Loucy (cell line): ENCODE results near the gene CHIT1.

Source experiments
- H2AFZ ChIP-seq: fragments of 200-600 bp; sonication (generic); 2 replicates; pipeline ENCODE4 v1.6.0; 2016; ENCODE audit warnings: antibody characterized with exemption, mild to moderate bottlenecking, low read length, moderate library complexity
- H3F3A ChIP-seq: fragments of 200-600 bp; 2 replicates; pipeline ENCODE4 v1.6.0; 2016; ENCODE audit warnings: antibody characterized with exemption, low read depth, mild to moderate bottlenecking
- H3K27me3 ChIP-seq: fragments of 200-600 bp; sonication (generic); 2 replicates; pipeline ENCODE4 v1.6.1; 2014; ENCODE audit warnings: low read length, mild to moderate bottlenecking; ENCODE audit not compliant: insufficient read depth, poor library complexity, severe bottlenecking
- H3K36me3 ChIP-seq: fragments of 200-600 bp; sonication (generic); 2 replicates; pipeline ENCODE4 v1.6.1; 2016; ENCODE audit warnings: low read length; ENCODE audit not compliant: insufficient read depth
- H3K4me1 ChIP-seq: fragments of 200-600 bp; sonication (generic); 2 replicates; pipeline ENCODE4 v1.5.1; 2014; ENCODE audit warnings: low read length, mild to moderate bottlenecking; ENCODE audit not compliant: insufficient read depth, poor library complexity, severe bottlenecking
- H3K4me2 ChIP-seq: fragments of 200-600 bp; sonication (generic); 2 replicates; pipeline ENCODE4 v1.6.0; 2014; ENCODE audit warnings: antibody characterized with exemption, low read length, low read depth, mild to moderate bottlenecking; ENCODE audit not compliant: poor library complexity, severe bottlenecking
- H3K4me3 ChIP-seq: fragments of 200-600 bp; sonication (generic); 2 replicates; pipeline ENCODE4 v1.5.1; 2014; ENCODE audit warnings: low read length, mild to moderate bottlenecking, mixed read lengths; ENCODE audit not compliant: poor library complexity, severe bottlenecking
- H3K79me2 ChIP-seq: fragments of 200-600 bp; sonication (generic); 2 replicates; pipeline ENCODE4 v1.6.1; 2014; ENCODE audit warnings: low read length; ENCODE audit not compliant: insufficient read depth
- H3K9ac ChIP-seq: fragments of 200-600 bp; sonication (generic); 2 replicates; pipeline ENCODE4 v1.6.0; 2014; ENCODE audit warnings: mild to moderate bottlenecking, low read depth, low read length, moderate library complexity; ENCODE audit not compliant: poor library complexity, severe bottlenecking
- H3K9me2 ChIP-seq: fragments of 200-600 bp; sonication (generic); replicated peaks from 2 replicates; pipeline ENCODE4 v1.6.1; 2016; ENCODE audit warnings: low read depth, low read length, mixed read lengths
- H3K9me3 ChIP-seq: fragments of 200-600 bp; sonication (generic); 2 replicates; pipeline ENCODE4 v1.6.1; 2014; ENCODE audit warnings: mild to moderate bottlenecking, antibody characterized with exemption, low read length, low read depth; ENCODE audit not compliant: insufficient read depth
- H4K20me1 ChIP-seq: fragments of 200-600 bp; sonication (generic); 2 replicates; pipeline ENCODE4 v1.6.0; 2014; ENCODE audit warnings: antibody characterized with exemption, low read length, mild to moderate bottlenecking; ENCODE audit not compliant: insufficient read depth, poor library complexity, severe bottlenecking
- EZH2phosphoT487 ChIP-seq: fragments of 200-600 bp; IDR thresholded peaks from 2 replicates; pipeline ENCODE4 v1.6.1; 2018; ENCODE audit warnings: antibody characterized with exemption, mild to moderate bottlenecking, moderate library complexity, borderline replicate concordance
- TF ChIP-seq, protein P1 (sequence below): fragments of 200-600 bp; sonication (generic); conservative IDR thresholded peaks from 2 replicates; pipeline ENCODE4 v1.5.1; 2014; ENCODE audit warnings: mild to moderate bottlenecking, antibody characterized with exemption, low read length

CHIT1 gene

DNA sequence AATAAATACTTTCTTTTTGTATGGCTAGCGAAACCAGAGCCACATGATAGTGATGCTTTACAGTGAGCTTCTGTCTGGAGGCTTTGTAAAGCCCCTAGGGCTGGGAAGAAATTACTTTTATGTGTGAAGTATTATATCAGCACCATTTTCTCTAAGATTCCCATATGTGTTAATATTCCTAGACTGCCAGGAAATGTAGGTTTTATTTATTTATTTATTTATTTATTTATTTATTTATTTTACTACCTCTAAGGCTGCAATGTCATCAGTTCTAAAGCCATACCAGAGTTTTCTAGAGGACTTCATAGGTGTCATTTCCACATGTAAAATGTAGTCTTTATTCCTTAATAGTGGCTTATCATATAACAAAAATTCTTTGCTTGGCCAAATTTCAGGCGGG is 38.5 kb downstream of the CHIT1 start:
- no peaks in the 10 kb centered on the region for H3K79me2 ChIP-seq
- H3K27me3 ChIP-seq = no peaks in the 10 kb centered on the region
- no peak overlapping the region for H3K9ac ChIP-seq
- no peaks in the 10 kb centered on the region for H3K4me1 ChIP-seq
- no peak for TF ChIP-seq EZH2phosphoT487
- TF ChIP-seq, protein P1, sequence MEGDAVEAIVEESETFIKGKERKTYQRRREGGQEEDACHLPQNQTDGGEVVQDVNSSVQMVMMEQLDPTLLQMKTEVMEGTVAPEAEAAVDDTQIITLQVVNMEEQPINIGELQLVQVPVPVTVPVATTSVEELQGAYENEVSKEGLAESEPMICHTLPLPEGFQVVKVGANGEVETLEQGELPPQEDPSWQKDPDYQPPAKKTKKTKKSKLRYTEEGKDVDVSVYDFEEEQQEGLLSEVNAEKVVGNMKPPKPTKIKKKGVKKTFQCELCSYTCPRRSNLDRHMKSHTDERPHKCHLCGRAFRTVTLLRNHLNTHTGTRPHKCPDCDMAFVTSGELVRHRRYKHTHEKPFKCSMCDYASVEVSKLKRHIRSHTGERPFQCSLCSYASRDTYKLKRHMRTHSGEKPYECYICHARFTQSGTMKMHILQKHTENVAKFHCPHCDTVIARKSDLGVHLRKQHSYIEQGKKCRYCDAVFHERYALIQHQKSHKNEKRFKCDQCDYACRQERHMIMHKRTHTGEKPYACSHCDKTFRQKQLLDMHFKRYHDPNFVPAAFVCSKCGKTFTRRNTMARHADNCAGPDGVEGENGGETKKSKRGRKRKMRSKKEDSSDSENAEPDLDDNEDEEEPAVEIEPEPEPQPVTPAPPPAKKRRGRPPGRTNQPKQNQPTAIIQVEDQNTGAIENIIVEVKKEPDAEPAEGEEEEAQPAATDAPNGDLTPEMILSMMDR = no peak
- H3K36me3 ChIP-seq = no peaks in the 10 kb centered on the region
- H3K9me3 ChIP-seq = no peaks in the 10 kb centered on the region
- H3F3A ChIP-seq = no peaks in the 10 kb centered on the region
- H3K4me3 ChIP-seq = no peak overlapping the region
- H3K9me2 ChIP-seq = no peaks in the 10 kb centered on the region
- H3K4me2 ChIP-seq = no peak overlapping the region
- no peaks in the 10 kb centered on the region for H4K20me1 ChIP-seq
- H2AFZ ChIP-seq = no peak overlapping the region

DNA sequence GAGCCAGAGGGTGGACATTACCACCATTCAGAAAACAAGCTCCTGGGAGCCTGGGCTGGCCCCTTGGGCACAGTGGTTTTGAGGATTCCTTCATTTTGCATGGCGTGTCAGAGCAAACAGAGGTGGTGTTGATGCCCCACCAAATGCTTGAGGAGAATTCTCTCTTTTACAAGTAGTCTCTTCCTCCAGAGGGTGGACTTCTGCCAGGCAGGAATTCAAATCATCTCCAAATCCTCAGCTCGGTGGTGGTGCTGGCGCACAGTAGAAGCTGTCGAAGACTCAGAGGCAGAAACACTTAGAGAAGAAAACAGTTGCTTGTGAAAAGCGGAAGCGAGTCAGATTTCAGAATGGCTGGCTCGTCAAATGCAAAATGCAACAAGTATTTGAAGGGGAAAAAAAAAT is 39.5 kb downstream of the CHIT1 start:
- no peaks in the 10 kb centered on the region for H3K4me1 ChIP-seq
- H2AFZ ChIP-seq = no peak overlapping the region
- H3K27me3 ChIP-seq = no peaks in the 10 kb centered on the region
- H3K4me2 ChIP-seq = no peak overlapping the region
- no peak overlapping the region for H3K9ac ChIP-seq
- H3K4me3 ChIP-seq = no peak overlapping the region
- H3K9me3 ChIP-seq = no peaks in the 10 kb centered on the region
- TF ChIP-seq, protein P1 = no peak
- no peak for TF ChIP-seq EZH2phosphoT487
- no peaks in the 10 kb centered on the region for H3K36me3 ChIP-seq
- no peaks in the 10 kb centered on the region for H3K79me2 ChIP-seq
- no peaks in the 10 kb centered on the region for H3F3A ChIP-seq
- no peaks in the 10 kb centered on the region for H3K9me2 ChIP-seq
- no peaks in the 10 kb centered on the region for H4K20me1 ChIP-seq

DNA sequence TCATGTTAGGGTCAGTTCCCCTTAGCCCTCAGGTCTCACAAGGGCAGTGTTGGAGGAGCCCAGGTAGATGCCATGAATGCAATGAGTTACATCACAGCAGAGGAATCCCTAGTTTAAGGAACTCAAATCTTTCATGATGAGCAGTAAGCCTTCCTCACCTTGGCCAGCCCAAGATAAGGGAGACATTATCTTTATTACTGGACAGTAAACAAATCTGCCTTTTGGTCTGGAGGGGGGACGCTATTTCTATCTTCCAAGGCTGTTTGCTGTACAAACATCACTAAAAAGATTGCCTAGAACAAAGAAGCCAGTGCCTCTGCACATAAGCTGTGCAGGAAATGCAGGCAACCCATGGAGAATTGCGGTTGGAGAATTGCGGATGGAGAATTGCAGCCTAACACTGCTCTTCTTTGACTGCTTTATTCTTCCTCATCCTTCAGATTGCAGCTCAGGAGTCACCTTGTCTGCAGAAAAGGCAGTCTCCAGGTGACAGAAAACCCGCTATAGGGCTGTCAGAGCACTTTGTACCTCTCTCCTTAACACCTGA is 40.7 kb downstream of the CHIT1 start:
- no peak for TF ChIP-seq EZH2phosphoT487
- TF ChIP-seq, protein P1 = no peak

More for the DNA sequence above, 40.7 kb downstream of the CHIT1 start:
- Histone ChIP-seq H2AFZ (no peak overlapping the region), H4K20me1 (no peaks in the 10 kb centered on the region), H3K4me1 (no peaks in the 10 kb centered on the region), H3K9me3 (no peaks in the 10 kb centered on the region), H3F3A (no peaks in the 10 kb centered on the region), H3K9ac (no peak overlapping the region), H3K36me3 (no peaks in the 10 kb centered on the region), H3K9me2 (no peaks in the 10 kb centered on the region), H3K27me3 (no peaks in the 10 kb centered on the region), H3K4me2 (no peak overlapping the region), H3K4me3 (no peak overlapping the region), H3K79me2 (no peaks in the 10 kb centered on the region)
